Inferior parietal cortex (tissue), 1 donor: ENCODE data around the gene KRT33A.
"Not testable (repeated sequence)": the region's sequence is repeated elsewhere in the genome, so short reads cannot be mapped to it uniquely, and the experiment has no call there.

Experiments
- DNase-seq: peaks from one replicate; pipeline ENCODE4 v3.0.0-alpha.2; 2016; ENCODE audit errors: extremely low spot score

Gene KRT33A

GRCh38 chr17:41350381-41350878 is at the start of gene KRT33A:
Gene KRT33A, minus strand, starts transcription at chr17:41350828. Its CDS starts 61 bp downstream, at chr17:41350767.
- DNase-seq: not testable (repeated sequence)

GRCh38 chr17:41396996-41397660 is 46.5 kb upstream of the KRT33A start, which contains the start of gene KRT31:
Gene KRT31, minus strand, starts transcription at chr17:41397608. Its CDS starts 69 bp downstream, at chr17:41397539.
- no peak for DNase-seq

GRCh38 chr17:41396340-41396739 is 45.7 kb upstream of the KRT33A start:
- no peak for DNase-seq

GRCh38 chr17:41395611-41396010 is 45.0 kb upstream of the KRT33A start:
- DNase-seq: no peak

GRCh38 chr17:41395044-41395443 is 44.4 kb upstream of the KRT33A start:
- not testable (repeated sequence) for DNase-seq

GRCh38 chr17:41394254-41394996 is 43.8 kb upstream of the KRT33A start:
- no peak for DNase-seq

GRCh38 chr17:41393826-41394225 is 43.2 kb upstream of the KRT33A start:
- no peak for DNase-seq

- DNase-seq: no peak
Observed at GRCh38 chr17:41393294-41393693, 42.7 kb upstream of the KRT33A start.

GRCh38 chr17:41392278-41392677 is 41.6 kb upstream of the KRT33A start:
- no peak for DNase-seq

- no peak for DNase-seq
Observed at GRCh38 chr17:41391535-41391934, 40.9 kb upstream of the KRT33A start.

- no peak for DNase-seq
Observed at GRCh38 chr17:41390411-41390938, 39.8 kb upstream of the KRT33A start.

GRCh38 chr17:41387670-41388069 is 37.0 kb upstream of the KRT33A start:
- DNase-seq: no peak

GRCh38 chr17:41386227-41386626 is 35.6 kb upstream of the KRT33A start:
- DNase-seq: no peak

GRCh38 chr17:41383690-41384089 is 33.1 kb upstream of the KRT33A start:
- DNase-seq: no peak

GRCh38 chr17:41382394-41382793 is 31.8 kb upstream of the KRT33A start:
- DNase-seq: no peak

- not testable (repeated sequence) for DNase-seq
Observed at GRCh38 chr17:41381943-41382342, 31.3 kb upstream of the KRT33A start, which contains the start of gene KRT34. Gene KRT34, minus strand, starts transcription at chr17:41382306. Its CDS starts 60 bp downstream, at chr17:41382246.

- DNase-seq: not testable (repeated sequence)
Observed at GRCh38 chr17:41380091-41380490, 29.5 kb upstream of the KRT33A start.

- DNase-seq: no peak
Observed at GRCh38 chr17:41377546-41377945, 26.9 kb upstream of the KRT33A start.

- DNase-seq: no peak
Observed at GRCh38 chr17:41369713-41370112, 19.1 kb upstream of the KRT33A start, which contains the start of gene KRT33B. Gene KRT33B, minus strand, starts transcription at chr17:41369813. Its CDS starts 63 bp downstream, at chr17:41369750.

- DNase-seq: no peak
Observed at GRCh38 chr17:41369023-41369422, 18.4 kb upstream of the KRT33A start.

- DNase-seq: no peak
Observed at GRCh38 chr17:41367426-41368075, 16.9 kb upstream of the KRT33A start.

GRCh38 chr17:41366070-41366469 is 15.4 kb upstream of the KRT33A start:
- DNase-seq: no peak
